IPS DF 4.7 (cell line): ENCODE measurements around the gene INSM2.

Experiments used
- DNase-seq: peaks from one replicate; pipeline ENCODE4 v3.0.0-alpha.2; 2013; ENCODE audit warnings: low spot score; ENCODE audit errors: extremely low read depth

INSM2 gene

DNA sequence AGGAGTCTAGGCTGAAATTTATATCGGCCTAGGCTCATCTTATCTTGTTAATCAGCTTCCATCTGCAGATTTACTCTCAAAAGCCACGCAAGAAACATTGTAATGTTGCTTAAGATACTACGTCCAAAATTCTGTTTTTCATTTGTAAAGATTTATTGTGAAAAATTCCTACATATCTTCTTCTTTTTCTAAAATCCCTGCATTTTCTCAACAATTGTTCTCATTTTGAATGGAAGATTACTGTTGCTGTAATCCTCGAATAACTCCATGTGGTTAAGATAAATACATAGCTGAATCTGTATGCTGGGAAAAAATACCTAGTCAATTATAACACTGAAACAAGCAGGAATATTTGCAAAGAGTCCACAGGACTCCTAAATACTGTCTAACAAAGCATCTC is 15.6 kb downstream of the INSM2 start:
- DNase-seq = no peak

DNA sequence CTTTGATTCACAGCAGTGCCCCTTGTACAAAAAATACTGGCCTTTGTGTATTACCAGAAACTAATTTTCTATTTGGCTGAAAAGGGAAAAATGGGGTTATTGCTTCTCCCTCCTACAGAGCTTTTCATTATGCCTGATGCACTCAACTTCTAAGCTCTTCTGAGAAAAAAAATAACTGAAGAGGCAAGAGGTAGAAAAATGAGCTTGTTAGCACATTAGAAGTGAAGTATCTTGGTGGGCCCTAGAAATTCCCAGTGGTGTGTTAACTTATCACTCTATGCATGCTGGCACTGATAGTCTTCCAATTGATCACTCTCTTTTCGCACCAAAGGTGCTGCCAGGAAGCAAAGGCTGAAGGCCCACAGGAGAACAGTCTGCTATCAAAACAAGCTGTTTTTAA is 17.1 kb downstream of the INSM2 start:
- no peak for DNase-seq

DNA sequence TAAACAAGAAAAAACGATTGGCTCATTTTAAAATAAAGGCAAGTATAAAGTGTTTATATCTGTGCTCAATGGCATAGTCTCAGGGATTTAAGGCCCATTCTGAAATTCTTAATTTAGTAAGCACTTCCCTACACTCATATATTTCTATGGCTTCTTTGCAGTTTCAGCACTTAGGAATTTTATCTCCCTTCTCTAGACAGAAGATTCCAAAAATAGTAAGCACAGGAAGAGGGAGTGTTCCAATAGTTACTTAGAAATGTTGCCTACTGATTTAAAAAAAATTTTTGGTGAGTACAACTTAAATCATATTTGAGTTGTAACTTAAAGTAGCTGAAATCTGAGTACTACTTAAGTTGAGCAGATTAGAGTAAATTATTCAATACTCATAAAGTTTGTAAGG is 19.8 kb downstream of the INSM2 start:
- DNase-seq = no peak

DNA sequence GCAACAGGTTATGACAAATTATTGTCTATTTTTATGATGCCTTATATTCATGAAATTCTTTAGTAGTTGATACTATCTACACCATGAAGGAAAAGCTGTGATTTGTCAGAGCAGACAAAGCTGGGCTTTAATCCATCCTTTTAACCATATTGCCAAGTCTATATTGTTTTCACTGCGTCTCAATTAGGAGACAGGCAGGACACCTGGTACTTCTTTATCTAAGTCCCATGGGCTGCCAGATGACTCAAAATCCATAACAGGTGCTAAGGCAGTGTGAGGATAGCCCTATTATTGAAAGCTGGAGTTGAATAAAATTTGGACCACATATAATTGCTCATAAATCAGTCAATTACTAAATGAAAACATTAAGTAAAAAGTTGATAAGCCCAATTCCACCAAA is 22.6 kb downstream of the INSM2 start:
- DNase-seq = no peak

DNA sequence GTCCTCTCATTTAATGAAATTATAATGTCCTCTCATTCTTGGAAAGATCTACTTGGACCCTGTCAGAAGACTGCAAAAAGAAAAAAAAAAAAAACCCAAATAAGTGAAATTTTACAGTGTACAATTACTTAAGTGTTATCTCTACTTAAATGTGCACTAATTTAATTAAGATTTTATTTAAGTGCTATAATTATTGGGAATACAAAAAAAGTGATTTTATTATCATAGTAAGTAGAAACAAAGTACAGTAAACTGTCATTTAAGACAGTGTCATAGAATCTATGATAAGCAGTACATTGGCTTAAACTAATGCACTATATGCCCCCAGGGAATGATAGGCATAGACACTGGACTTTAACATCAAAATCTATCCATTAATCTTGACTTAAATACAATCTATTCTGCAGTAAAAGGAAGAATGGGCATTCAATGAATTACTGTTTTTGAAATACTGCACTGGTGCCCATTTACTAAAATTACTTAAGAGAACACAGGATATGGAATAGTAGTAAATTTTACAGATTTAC is 23.3 kb downstream of the INSM2 start:
- no peak for DNase-seq

DNA sequence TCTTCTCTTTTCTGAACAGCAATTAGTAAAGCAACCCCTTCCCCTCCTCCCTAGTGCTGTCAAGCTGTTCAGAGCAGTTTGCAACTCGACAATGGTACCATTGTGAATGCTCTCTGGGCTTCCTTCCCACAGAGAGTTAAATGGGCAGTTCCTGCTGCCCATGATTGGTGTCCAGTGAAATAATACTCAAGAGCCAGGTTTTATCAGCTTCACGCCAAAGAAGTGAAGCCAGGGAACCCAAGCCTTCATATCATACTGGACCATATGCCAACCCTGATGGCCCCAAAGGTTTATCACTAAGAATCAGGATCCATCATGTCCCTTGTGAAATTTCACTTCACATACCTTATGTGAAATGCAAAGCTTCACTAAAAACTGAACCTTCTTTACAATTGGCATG is 24.7 kb downstream of the INSM2 start:
- no peak for DNase-seq

DNA sequence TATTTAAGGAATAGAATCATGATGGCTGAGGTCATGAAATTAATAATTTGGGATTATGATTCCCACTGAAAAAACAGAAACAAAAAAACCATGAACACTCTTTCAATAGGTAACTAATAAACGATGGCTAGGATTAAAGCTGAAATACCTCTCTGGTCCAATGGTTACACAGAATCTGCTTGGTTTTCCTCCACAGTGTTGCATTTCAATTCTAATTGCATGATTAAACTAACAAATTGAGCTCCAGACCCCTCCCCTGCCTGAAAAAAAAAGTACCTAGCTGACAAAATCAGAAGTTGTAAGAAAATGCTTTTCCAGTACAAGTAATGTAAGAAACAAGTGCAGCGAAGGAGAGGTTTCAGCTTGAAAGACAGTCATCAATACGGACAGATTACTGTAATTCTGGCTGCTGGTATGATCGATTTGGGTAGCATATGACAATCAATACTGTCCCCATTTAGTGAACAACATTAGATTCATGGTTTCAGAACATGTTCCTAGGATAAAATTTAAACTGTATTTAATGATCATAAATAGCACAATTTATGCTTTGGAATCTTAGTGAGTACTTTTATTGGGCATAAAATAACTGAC is 32.0 kb downstream of the INSM2 start:
- DNase-seq = no peak

DNA sequence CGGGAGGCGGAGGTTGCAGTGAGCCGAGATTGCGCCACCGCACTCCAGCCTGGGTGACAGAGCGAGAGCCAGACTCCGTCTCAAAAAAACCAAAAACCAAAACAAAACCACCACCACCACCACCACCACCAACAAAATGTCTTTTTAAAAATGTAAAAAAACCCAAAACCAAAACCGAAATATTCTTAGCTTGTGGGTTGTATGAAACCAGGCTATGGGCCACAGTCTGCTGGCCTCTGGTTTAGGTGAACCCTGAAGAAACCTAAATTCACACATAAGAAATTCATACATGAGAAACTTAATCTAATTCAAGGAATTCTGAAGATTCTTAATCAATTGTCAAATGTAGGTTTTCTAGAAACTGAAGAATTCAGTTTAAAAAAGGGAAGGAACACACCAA is 37.6 kb downstream of the INSM2 start:
- DNase-seq = no peak

DNA sequence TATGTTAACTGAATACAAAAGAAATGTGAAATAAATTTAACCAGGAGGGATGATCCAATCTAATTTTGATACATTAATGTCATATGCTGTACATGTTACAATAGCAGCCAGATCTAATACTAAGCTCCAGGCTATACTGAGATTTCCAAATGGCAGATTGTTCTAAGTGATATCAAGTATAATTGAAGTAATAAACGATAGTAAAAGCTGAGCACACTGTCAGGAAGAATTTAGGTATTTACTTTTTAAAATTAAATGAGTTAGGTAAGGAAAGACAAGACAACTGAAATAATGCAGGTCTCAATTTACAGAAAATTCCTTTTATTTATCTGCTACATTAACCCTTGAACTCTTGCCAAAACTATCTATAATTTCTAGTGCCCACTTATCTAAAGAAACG is 39.9 kb downstream of the INSM2 start:
- no peak for DNase-seq

DNA sequence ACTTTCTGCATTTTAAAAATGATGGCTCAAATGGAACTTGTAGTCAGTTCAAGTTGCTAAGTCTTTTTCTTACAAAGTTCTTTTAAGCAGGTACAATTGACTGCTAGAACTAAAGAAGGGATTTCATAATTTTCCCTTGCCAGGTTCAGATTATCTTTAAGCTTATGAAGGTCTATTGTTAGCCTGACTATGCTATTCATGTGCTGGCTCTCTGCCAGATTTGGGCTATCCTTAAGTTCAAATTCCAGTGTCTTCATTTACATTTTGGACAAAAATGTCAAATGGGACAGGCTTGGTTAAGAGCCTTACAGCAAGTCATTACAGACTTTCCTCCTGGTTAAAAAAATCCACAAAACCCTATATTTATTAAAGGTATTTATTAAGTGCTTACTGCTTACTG is 42.3 kb downstream of the INSM2 start:
- DNase-seq = no peak

DNA sequence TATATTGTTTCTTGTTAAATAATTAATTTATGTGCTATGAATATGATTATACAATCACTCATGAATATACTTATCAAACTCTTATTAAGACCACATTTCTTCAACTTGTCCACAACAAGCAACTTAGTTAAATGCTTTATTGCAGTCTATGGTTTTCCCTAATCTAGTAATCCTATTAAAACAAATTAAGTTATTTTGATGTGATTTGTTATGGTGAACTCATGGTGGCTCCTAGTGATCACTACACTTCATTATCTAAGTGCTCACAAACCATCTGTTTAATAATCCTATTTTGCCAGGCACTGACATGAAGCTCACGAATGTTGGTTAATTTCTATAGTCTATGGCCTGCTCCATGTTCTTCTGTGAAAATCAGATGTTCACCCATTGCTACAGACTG is 42.9 kb downstream of the INSM2 start:
- no peak for DNase-seq

DNA sequence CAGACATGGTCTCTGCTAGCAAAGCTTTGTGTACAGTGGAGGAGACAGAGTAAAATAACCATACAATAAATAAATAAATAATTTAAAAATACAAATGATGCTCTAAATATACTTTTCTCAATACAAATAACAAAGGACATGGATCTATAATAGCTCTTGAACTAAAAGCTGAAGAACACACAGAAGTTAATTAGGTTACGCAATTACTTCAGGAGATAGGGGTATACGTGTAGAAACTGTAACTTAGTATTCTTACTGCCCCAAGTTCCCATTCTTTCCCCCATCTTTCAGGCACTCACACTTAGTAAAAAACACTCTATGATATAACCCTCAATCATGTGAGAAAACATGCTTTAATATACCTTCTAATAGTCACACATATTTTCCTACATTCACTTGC is 44.2 kb downstream of the INSM2 start:
- DNase-seq = no peak

DNA sequence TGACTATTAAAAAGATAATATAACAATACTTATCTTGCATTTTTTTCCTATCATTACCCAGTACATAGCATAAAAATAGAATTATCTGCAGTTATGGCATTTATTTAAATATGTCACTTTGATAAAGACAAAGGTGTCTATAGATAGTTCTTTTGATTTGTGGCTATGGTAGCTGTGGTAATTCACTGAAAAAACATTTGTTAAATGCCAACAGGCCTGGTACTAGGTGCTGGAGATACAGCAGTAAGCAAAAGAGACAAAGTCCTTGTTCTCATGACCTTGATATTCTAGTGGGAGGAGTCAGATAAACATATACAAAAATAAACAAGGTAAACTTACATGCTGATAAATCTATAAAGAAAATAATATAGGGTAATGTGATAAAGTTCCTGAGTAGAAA is 44.7 kb downstream of the INSM2 start:
- no peak for DNase-seq
